ENCODE results near the gene GNB5.

The GNB5 gene

DNA sequence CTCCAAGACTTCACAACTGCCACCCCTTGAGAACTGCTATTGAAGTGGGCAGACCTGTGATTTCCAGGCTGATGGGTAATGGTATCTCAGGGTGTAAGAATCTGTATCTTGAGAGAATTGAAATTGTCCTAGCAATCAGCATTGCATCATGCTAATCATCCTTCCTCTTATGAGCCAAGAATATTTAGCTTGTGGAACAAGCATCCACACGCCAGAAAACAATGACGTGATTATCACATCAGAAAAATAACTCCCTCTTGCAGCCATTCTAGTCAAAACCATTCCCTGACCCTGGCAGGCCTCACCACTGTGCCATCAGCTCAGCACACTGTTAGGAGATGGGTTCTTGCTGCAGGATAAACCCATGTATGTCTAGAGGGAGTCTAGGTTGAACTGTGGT, 85.3 kb downstream of the GNB5 start:
- Histone ChIP-seq H4K8ac (ENCODE audit: low read depth, low read length) (no peak overlapping the region), H3K4ac (ENCODE audit: low read length) (no peak overlapping the region), H2BK12ac (ENCODE audit: low read length) (no peak overlapping the region), H2BK120ac (ENCODE audit: low read depth, low read length) (no peak overlapping the region), H3K9ac (ENCODE audit: low read depth, low read length, poor library complexity) (no peak overlapping the region), H3K4me3 (ENCODE audit: low read length in 2 of 2) (no peak overlapping the region), H2BK5ac (ENCODE audit: low read length) (no peak overlapping the region), H2AFZ (ENCODE audit: low read length) (no peak overlapping the region), H3K27me3 (ENCODE audit: control insufficient read depth in 3 of 3, insufficient read depth in 3 of 3, low read depth in 1 of 3, low read length in 3 of 3) (no peaks in the 10 kb centered on the region), H4K91ac (ENCODE audit: low read depth, low read length, poor library complexity) (no peak overlapping the region), H3K4me2 (ENCODE audit: insufficient read depth, low read length, poor library complexity, severe bottlenecking) (no peak overlapping the region), H3K36me3 (replicated peaks in 1 of 2; ENCODE audit: control insufficient read depth in 2 of 2, insufficient read depth in 2 of 2, low read length in 2 of 2) (no peaks in the 10 kb centered on the region), H3K14ac (ENCODE audit: low read length) (no peak overlapping the region), H3K18ac (ENCODE audit: low read length) (no peak overlapping the region), H3K23ac (ENCODE audit: low read depth, low read length, poor library complexity) (no peak overlapping the region), H2AK5ac (ENCODE audit: low read depth, low read length) (no peak overlapping the region), H3K79me1 (ENCODE audit: low read depth, low read length) (no peaks in the 10 kb centered on the region), H2BK15ac (ENCODE audit: low read length) (no peak overlapping the region), H3K9me3 (replicated peaks in 1 of 2; ENCODE audit: control insufficient read depth in 2 of 2, insufficient read depth in 1 of 2, low read depth in 1 of 2, low read length in 2 of 2) (no peaks in the 10 kb centered on the region), H3K27ac (replicated peaks; ENCODE audit: low read length) (no peak overlapping the region), H3K4me1 (ENCODE audit: control insufficient read depth in 2 of 2, insufficient read depth in 1 of 2, low read depth in 1 of 2, low read length in 2 of 2) (no peaks in the 10 kb centered on the region)
- no peak for DNase-seq (ENCODE audit: low spot score)
- WGBS, 2 donors (ENCODE audit: extremely low coverage in 2 of 2, insufficient read length in 2 of 2, insufficient replicate concordance in 1 of 2): no CpG with 5 or more reads among the region's 2 CpGs

DNA sequence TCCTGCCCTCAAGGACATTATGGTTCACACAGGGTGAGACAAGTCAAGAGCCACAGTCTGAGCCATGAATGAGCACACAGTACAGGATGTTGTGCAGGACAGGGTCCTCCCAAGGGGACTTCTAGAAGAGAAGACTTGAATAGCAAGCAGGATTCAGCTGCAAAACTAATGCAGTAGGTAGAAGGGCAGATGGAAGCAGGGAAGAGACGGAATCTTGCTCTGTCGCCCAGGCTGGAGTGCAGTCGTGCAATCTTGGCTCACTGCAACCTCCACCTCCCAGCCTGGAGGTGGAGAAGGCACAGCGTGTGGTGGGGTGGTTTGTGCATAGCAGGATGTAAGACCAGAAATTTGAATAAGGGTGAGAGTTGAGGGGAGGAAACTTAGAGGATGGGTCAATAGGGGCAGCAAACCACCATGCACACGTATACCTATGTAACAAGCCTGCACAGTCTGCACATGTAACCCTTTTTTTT, 86.6 kb downstream of the GNB5 start:
- no peaks in the 10 kb centered on the region for H3K27me3 ChIP-seq (ENCODE audit: control insufficient read depth in 3 of 3, insufficient read depth in 3 of 3, low read depth in 1 of 3, low read length in 3 of 3)
- no peak overlapping the region for H2BK12ac ChIP-seq (ENCODE audit: low read length)
- no peaks in the 10 kb centered on the region for H3K36me3 ChIP-seq (replicated peaks in 1 of 2; ENCODE audit: control insufficient read depth in 2 of 2, insufficient read depth in 2 of 2, low read length in 2 of 2)
- H2AK5ac ChIP-seq (ENCODE audit: low read depth, low read length): no peak overlapping the region
- no peak overlapping the region for H3K4ac ChIP-seq (ENCODE audit: low read length)
- WGBS, 2 donors (ENCODE audit: extremely low coverage in 2 of 2, insufficient read length in 2 of 2, insufficient replicate concordance in 1 of 2): no CpG with 5 or more reads among the region's 5 CpGs
- H3K27ac ChIP-seq (replicated peaks; ENCODE audit: low read length): no peak overlapping the region
- H3K9me3 ChIP-seq (replicated peaks in 1 of 2; ENCODE audit: control insufficient read depth in 2 of 2, insufficient read depth in 1 of 2, low read depth in 1 of 2, low read length in 2 of 2): no peaks in the 10 kb centered on the region
- H3K79me1 ChIP-seq (ENCODE audit: low read depth, low read length): no peaks in the 10 kb centered on the region
- no peak overlapping the region for H3K9ac ChIP-seq (ENCODE audit: low read depth, low read length, poor library complexity)
- no peak for DNase-seq (ENCODE audit: low spot score)
- no peak overlapping the region for H4K91ac ChIP-seq (ENCODE audit: low read depth, low read length, poor library complexity)
- no peak overlapping the region for H3K4me2 ChIP-seq (ENCODE audit: insufficient read depth, low read length, poor library complexity, severe bottlenecking)
- no peak overlapping the region for H2BK15ac ChIP-seq (ENCODE audit: low read length)
- H4K8ac ChIP-seq (ENCODE audit: low read depth, low read length): no peak overlapping the region
- H3K14ac ChIP-seq (ENCODE audit: low read length): no peak overlapping the region
- no peak overlapping the region for H3K18ac ChIP-seq (ENCODE audit: low read length)
- no peak overlapping the region for H3K23ac ChIP-seq (ENCODE audit: low read depth, low read length, poor library complexity)
- H2AFZ ChIP-seq (ENCODE audit: low read length): no peak overlapping the region
- no peak overlapping the region for H3K4me3 ChIP-seq (ENCODE audit: low read length in 2 of 2)
- H3K4me1 ChIP-seq (ENCODE audit: control insufficient read depth in 2 of 2, insufficient read depth in 1 of 2, low read depth in 1 of 2, low read length in 2 of 2): no peaks in the 10 kb centered on the region
- H2BK5ac ChIP-seq (ENCODE audit: low read length): no peak overlapping the region
- H2BK120ac ChIP-seq (ENCODE audit: low read depth, low read length): no peak overlapping the region

DNA sequence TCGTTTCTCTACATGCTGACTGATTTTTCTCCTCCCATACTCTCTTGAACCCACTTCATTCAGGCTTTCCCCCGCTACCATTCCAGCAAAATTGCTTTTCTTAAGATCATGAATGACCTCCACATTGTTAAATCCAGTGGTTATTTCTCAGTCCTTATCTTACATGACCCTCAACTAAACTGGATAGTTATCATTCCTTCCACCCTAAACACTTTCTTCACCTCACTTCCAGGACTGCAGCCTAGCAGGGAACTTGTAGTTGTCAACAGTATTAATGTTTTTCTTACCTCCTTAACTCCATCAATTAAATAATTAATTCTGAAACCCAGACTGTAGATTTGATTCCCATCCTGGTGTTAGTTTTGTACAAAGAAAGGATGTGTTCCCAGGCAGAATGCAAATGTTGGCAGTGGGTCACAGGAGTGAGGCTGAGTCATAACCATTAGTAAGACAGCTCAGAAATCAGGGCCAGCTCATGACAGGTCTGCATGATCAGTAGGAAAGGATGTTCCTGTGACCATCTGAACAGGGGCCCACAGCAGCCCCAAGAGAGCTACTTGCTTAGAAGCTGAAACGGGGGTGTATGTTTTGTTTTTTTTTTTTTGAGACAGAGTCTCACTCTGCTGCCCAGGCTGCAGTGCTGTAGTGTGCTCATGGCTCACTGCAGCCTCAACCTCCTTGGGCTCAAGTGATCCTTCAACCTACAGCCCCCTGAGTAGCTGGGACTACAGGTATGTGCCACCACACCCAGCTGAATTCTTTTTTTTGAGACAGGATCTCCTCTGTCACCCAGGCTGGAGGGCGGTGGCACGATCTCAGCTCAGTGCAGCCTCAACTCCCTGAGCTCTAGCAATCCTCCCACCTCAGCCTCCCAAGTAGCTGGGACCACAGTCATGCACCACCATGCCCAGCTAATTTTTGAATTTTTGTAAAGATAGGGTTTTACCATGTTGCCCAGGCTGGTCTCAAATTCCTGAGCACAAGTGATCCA, 87.7 kb downstream of the GNB5 start:
- Histone ChIP-seq H2BK5ac (ENCODE audit: low read length) (no peak overlapping the region), H3K23ac (ENCODE audit: low read depth, low read length, poor library complexity) (no peak overlapping the region), H3K4ac (ENCODE audit: low read length) (no peak overlapping the region), H3K4me1 (ENCODE audit: control insufficient read depth in 2 of 2, insufficient read depth in 1 of 2, low read depth in 1 of 2, low read length in 2 of 2) (no peaks in the 10 kb centered on the region), H3K18ac (ENCODE audit: low read length) (no peak overlapping the region), H3K9me3 (replicated peaks in 1 of 2; ENCODE audit: control insufficient read depth in 2 of 2, insufficient read depth in 1 of 2, low read depth in 1 of 2, low read length in 2 of 2) (no peaks in the 10 kb centered on the region), H2AFZ (ENCODE audit: low read length) (no peak overlapping the region), H3K4me2 (ENCODE audit: insufficient read depth, low read length, poor library complexity, severe bottlenecking) (no peak overlapping the region), H3K27ac (replicated peaks; ENCODE audit: low read length) (no peak overlapping the region), H4K91ac (ENCODE audit: low read depth, low read length, poor library complexity) (no peak overlapping the region), H2BK15ac (ENCODE audit: low read length) (no peak overlapping the region), H4K8ac (ENCODE audit: low read depth, low read length) (no peak overlapping the region), H3K79me1 (ENCODE audit: low read depth, low read length) (no peaks in the 10 kb centered on the region), H3K14ac (ENCODE audit: low read length) (no peak overlapping the region), H3K9ac (ENCODE audit: low read depth, low read length, poor library complexity) (no peak overlapping the region), H2AK5ac (ENCODE audit: low read depth, low read length) (no peak overlapping the region), H3K27me3 (ENCODE audit: control insufficient read depth in 3 of 3, insufficient read depth in 3 of 3, low read depth in 1 of 3, low read length in 3 of 3) (no peaks in the 10 kb centered on the region), H3K4me3 (ENCODE audit: low read length in 2 of 2) (no peak overlapping the region), H3K36me3 (replicated peaks in 1 of 2; ENCODE audit: control insufficient read depth in 2 of 2, insufficient read depth in 2 of 2, low read length in 2 of 2) (no peaks in the 10 kb centered on the region), H2BK120ac (ENCODE audit: low read depth, low read length) (no peak overlapping the region), H2BK12ac (ENCODE audit: low read length) (no peak overlapping the region)
- no peak for DNase-seq (ENCODE audit: low spot score)
- no CpG with 5 or more reads among the region's 5 CpGs for WGBS, 2 donors (ENCODE audit: extremely low coverage in 2 of 2, insufficient read length in 2 of 2, insufficient replicate concordance in 1 of 2)

DNA sequence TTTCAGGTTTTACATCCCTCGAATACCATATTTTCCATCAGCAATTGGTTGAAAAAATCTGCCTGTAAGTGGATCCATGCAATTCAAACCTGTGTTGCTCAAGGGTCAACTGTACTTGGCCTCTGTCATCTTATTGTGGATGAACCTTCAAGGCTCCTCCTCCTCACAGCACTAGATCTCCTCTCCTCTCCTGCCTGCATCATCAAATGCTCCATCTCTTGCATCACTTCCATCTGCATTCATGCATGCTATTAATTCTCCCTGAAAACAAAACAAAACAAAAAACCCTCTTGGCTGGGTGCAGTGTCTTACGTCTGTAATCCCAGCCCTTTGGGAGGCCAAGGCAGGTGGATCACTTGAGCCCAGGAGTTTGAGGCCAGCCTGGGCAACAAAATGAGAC, 88.7 kb downstream of the GNB5 start:
- no peaks in the 10 kb centered on the region for H3K79me1 ChIP-seq (ENCODE audit: low read depth, low read length)
- no peak overlapping the region for H3K27ac ChIP-seq (replicated peaks; ENCODE audit: low read length)
- H2AFZ ChIP-seq (ENCODE audit: low read length): no peak overlapping the region
- no peak overlapping the region for H3K4me3 ChIP-seq (ENCODE audit: low read length in 2 of 2)
- no peak overlapping the region for H3K4me2 ChIP-seq (ENCODE audit: insufficient read depth, low read length, poor library complexity, severe bottlenecking)
- no peak overlapping the region for H2AK5ac ChIP-seq (ENCODE audit: low read depth, low read length)
- H3K27me3 ChIP-seq (ENCODE audit: control insufficient read depth in 3 of 3, insufficient read depth in 3 of 3, low read depth in 1 of 3, low read length in 3 of 3): no peaks in the 10 kb centered on the region
- no peak overlapping the region for H3K14ac ChIP-seq (ENCODE audit: low read length)
- H2BK120ac ChIP-seq (ENCODE audit: low read depth, low read length): no peak overlapping the region
- no peak overlapping the region for H2BK5ac ChIP-seq (ENCODE audit: low read length)
- no peak overlapping the region for H2BK15ac ChIP-seq (ENCODE audit: low read length)
- H3K18ac ChIP-seq (ENCODE audit: low read length): no peak overlapping the region
- no peak overlapping the region for H3K23ac ChIP-seq (ENCODE audit: low read depth, low read length, poor library complexity)
- no peak overlapping the region for H4K91ac ChIP-seq (ENCODE audit: low read depth, low read length, poor library complexity)
- no CpG with 5 or more reads among the region's 2 CpGs for WGBS, 2 donors (ENCODE audit: extremely low coverage in 2 of 2, insufficient read length in 2 of 2, insufficient replicate concordance in 1 of 2)
- no peaks in the 10 kb centered on the region for H3K36me3 ChIP-seq (replicated peaks in 1 of 2; ENCODE audit: control insufficient read depth in 2 of 2, insufficient read depth in 2 of 2, low read length in 2 of 2)
- no peaks in the 10 kb centered on the region for H3K9me3 ChIP-seq (replicated peaks in 1 of 2; ENCODE audit: control insufficient read depth in 2 of 2, insufficient read depth in 1 of 2, low read depth in 1 of 2, low read length in 2 of 2)
- H2BK12ac ChIP-seq (ENCODE audit: low read length): no peak overlapping the region
- no peak for DNase-seq (ENCODE audit: low spot score)
- no peaks in the 10 kb centered on the region for H3K4me1 ChIP-seq (ENCODE audit: control insufficient read depth in 2 of 2, insufficient read depth in 1 of 2, low read depth in 1 of 2, low read length in 2 of 2)
- no peak overlapping the region for H3K4ac ChIP-seq (ENCODE audit: low read length)
- H3K9ac ChIP-seq (ENCODE audit: low read depth, low read length, poor library complexity): no peak overlapping the region
- H4K8ac ChIP-seq (ENCODE audit: low read depth, low read length): no peak overlapping the region
